ENCODE data around the gene NR6A1. TPM values are rescaled to one million over a fixed set of nuclear protein-coding genes. Genes with fewer than 3 reads are reported as not detected.

The NR6A1 gene
- total and polyA plus RNA-seq, 2 experiments from 2014 or later, result 44.2 to 139 TPM

DNA sequence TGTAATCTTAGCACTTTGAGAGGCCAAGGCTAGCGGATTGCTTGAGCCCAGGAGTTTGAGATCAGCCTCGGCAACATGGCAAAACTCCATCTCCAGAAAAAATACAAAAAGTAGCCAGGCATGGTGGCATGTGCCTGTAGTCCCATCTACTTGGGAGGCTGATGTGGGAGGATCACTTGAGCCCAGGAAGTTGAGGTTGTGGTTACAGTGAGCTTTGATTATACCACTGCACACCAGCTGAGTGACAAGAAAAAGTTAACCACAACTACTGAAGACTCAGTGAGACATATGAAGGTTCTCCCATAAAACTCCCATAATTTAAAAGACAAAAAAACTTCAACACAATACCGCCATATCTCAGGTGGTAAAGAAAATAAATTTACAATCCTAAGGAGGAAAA, 98.0 kb downstream of the NR6A1 start:
- H4K20me1 ChIP-seq (replicated peaks; ENCODE audit: insufficient read depth), result no peaks in the 10 kb centered on the region; the same call in 1 of the 2 replicates
- TF ChIP-seq EZH2 (IDR thresholded peaks at IDR 0.05; ENCODE audit: low read depth, unreplicated experiment) (no peak), STAT1 (IDR thresholded peaks at IDR 0.05; ENCODE audit: unreplicated experiment) (no peak), CREB1 (CRISPR knock-in tag; IDR thresholded peaks at IDR 0.05; ENCODE audit: low read depth) (no peak), POLR2AphosphoS5 (IDR thresholded peaks at IDR 0.05; ENCODE audit: low read depth) (no peak), ZNF114 (CRISPR knock-in tag; IDR thresholded peaks at IDR 0.05) (no peak), NANOG (IDR thresholded peaks at IDR 0.05; ENCODE audit: borderline replicate concordance) (no peak), ZNF331 (CRISPR knock-in tag; IDR thresholded peaks at IDR 0.05; ENCODE audit: low read depth) (no peak)
- TF ChIP-seq, protein P1, sequence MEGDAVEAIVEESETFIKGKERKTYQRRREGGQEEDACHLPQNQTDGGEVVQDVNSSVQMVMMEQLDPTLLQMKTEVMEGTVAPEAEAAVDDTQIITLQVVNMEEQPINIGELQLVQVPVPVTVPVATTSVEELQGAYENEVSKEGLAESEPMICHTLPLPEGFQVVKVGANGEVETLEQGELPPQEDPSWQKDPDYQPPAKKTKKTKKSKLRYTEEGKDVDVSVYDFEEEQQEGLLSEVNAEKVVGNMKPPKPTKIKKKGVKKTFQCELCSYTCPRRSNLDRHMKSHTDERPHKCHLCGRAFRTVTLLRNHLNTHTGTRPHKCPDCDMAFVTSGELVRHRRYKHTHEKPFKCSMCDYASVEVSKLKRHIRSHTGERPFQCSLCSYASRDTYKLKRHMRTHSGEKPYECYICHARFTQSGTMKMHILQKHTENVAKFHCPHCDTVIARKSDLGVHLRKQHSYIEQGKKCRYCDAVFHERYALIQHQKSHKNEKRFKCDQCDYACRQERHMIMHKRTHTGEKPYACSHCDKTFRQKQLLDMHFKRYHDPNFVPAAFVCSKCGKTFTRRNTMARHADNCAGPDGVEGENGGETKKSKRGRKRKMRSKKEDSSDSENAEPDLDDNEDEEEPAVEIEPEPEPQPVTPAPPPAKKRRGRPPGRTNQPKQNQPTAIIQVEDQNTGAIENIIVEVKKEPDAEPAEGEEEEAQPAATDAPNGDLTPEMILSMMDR (conservative IDR thresholded peaks at IDR 0.05; ENCODE audit: low read depth in 2 of 2), result no peak
- TF ChIP-seq, protein P2, sequence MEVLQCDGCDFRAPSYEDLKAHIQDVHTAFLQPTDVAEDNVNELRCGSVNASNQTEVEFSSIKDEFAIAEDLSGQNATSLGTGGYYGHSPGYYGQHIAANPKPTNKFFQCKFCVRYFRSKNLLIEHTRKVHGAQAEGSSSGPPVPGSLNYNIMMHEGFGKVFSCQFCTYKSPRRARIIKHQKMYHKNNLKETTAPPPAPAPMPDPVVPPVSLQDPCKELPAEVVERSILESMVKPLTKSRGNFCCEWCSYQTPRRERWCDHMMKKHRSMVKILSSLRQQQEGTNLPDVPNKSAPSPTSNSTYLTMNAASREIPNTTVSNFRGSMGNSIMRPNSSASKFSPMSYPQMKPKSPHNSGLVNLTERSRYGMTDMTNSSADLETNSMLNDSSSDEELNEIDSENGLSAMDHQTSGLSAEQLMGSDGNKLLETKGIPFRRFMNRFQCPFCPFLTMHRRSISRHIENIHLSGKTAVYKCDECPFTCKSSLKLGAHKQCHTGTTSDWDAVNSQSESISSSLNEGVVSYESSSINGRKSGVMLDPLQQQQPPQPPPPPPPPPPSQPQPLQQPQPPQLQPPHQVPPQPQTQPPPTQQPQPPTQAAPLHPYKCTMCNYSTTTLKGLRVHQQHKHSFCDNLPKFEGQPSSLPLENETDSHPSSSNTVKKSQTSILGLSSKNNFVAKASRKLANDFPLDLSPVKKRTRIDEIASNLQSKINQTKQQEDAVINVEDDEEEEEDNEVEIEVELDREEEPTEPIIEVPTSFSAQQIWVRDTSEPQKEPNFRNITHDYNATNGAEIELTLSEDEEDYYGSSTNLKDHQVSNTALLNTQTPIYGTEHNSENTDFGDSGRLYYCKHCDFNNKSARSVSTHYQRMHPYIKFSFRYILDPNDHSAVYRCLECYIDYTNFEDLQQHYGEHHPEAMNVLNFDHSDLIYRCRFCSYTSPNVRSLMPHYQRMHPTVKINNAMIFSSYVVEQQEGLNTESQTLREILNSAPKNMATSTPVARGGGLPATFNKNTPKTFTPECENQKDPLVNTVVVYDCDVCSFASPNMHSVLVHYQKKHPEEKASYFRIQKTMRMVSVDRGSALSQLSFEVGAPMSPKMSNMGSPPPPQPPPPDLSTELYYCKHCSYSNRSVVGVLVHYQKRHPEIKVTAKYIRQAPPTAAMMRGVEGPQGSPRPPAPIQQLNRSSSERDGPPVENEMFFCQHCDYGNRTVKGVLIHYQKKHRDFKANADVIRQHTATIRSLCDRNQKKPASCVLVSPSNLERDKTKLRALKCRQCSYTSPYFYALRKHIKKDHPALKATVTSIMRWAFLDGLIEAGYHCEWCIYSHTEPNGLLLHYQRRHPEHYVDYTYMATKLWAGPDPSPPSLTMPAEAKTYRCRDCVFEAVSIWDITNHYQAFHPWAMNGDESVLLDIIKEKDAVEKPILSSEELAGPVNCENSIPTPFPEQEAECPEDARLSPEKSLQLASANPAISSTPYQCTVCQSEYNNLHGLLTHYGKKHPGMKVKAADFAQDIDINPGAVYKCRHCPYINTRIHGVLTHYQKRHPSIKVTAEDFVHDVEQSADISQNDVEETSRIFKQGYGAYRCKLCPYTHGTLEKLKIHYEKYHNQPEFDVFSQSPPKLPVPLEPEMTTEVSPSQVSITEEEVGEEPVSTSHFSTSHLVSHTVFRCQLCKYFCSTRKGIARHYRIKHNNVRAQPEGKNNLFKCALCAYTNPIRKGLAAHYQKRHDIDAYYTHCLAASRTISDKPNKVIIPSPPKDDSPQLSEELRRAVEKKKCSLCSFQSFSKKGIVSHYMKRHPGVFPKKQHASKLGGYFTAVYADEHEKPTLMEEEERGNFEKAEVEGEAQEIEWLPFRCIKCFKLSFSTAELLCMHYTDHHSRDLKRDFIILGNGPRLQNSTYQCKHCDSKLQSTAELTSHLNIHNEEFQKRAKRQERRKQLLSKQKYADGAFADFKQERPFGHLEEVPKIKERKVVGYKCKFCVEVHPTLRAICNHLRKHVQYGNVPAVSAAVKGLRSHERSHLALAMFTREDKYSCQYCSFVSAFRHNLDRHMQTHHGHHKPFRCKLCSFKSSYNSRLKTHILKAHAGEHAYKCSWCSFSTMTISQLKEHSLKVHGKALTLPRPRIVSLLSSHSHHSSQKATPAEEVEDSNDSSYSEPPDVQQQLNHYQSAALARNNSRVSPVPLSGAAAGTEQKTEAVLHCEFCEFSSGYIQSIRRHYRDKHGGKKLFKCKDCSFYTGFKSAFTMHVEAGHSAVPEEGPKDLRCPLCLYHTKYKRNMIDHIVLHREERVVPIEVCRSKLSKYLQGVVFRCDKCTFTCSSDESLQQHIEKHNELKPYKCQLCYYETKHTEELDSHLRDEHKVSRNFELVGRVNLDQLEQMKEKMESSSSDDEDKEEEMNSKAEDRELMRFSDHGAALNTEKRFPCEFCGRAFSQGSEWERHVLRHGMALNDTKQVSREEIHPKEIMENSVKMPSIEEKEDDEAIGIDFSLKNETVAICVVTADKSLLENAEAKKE (CRISPR knock-in tag; IDR thresholded peaks at IDR 0.05), result no peak
- TF ChIP-seq, protein P3, sequence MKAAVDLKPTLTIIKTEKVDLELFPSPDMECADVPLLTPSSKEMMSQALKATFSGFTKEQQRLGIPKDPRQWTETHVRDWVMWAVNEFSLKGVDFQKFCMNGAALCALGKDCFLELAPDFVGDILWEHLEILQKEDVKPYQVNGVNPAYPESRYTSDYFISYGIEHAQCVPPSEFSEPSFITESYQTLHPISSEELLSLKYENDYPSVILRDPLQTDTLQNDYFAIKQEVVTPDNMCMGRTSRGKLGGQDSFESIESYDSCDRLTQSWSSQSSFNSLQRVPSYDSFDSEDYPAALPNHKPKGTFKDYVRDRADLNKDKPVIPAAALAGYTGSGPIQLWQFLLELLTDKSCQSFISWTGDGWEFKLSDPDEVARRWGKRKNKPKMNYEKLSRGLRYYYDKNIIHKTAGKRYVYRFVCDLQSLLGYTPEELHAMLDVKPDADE (IDR thresholded peaks at IDR 0.05), result no peak
- TF ChIP-seq, protein P4, sequence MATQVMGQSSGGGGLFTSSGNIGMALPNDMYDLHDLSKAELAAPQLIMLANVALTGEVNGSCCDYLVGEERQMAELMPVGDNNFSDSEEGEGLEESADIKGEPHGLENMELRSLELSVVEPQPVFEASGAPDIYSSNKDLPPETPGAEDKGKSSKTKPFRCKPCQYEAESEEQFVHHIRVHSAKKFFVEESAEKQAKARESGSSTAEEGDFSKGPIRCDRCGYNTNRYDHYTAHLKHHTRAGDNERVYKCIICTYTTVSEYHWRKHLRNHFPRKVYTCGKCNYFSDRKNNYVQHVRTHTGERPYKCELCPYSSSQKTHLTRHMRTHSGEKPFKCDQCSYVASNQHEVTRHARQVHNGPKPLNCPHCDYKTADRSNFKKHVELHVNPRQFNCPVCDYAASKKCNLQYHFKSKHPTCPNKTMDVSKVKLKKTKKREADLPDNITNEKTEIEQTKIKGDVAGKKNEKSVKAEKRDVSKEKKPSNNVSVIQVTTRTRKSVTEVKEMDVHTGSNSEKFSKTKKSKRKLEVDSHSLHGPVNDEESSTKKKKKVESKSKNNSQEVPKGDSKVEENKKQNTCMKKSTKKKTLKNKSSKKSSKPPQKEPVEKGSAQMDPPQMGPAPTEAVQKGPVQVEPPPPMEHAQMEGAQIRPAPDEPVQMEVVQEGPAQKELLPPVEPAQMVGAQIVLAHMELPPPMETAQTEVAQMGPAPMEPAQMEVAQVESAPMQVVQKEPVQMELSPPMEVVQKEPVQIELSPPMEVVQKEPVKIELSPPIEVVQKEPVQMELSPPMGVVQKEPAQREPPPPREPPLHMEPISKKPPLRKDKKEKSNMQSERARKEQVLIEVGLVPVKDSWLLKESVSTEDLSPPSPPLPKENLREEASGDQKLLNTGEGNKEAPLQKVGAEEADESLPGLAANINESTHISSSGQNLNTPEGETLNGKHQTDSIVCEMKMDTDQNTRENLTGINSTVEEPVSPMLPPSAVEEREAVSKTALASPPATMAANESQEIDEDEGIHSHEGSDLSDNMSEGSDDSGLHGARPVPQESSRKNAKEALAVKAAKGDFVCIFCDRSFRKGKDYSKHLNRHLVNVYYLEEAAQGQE (IDR thresholded peaks at IDR 0.05; ENCODE audit: unreplicated experiment), result no peak
- H3K36me3 Mint-ChIP-seq (ENCODE audit: low read depth), result no peaks in the 10 kb centered on the region
- H3K9me2 ChIP-seq (ENCODE audit: insufficient read depth), result no peaks in the 10 kb centered on the region
- peaks cover 6% of the 10 kb centered on the region; the same call in 2 of the 3 replicates for H3K4me1 Mint-ChIP-seq
- no peak for ATAC-seq
- no peaks in the 10 kb centered on the region for H3K27me3 Mint-ChIP-seq (ENCODE audit: insufficient read depth, low read depth, poor library complexity)
- H2AFZ ChIP-seq, result no peak overlapping the region
- no peak for DNase-seq (ENCODE audit: low spot score)
- H3K36me3 ChIP-seq (ENCODE audit: insufficient read depth), result no peaks in the 10 kb centered on the region
- H3K27ac Mint-ChIP-seq, result no peak overlapping the region
- no peaks in the 10 kb centered on the region for H3K9me3 Mint-ChIP-seq
- peaks cover 5% of the 10 kb centered on the region; the same call in 1 of the 2 replicates for H3K79me2 ChIP-seq (replicated peaks; ENCODE audit: insufficient read depth)
- no peak overlapping the region for H3K4me3 Mint-ChIP-seq
- no peak overlapping the region for H3K4me2 ChIP-seq
- no peak overlapping the region for H3K27ac ChIP-seq (ENCODE audit: low read depth)
- no peaks in the 10 kb centered on the region for H3F3A ChIP-seq (replicated peaks; ENCODE audit: low read depth)
- no peaks in the 10 kb centered on the region for H3K27me3 ChIP-seq (ENCODE audit: insufficient read depth)
- H3K4me1 ChIP-seq (ENCODE audit: insufficient read depth), result no peaks in the 10 kb centered on the region
- H3K4me3 ChIP-seq, result no peak overlapping the region
